GM12878 (cell line): ENCODE data around the gene CDHR4. TPM values are rescaled to one million over a fixed set of nuclear protein-coding genes. Genes with fewer than 3 reads are reported as not detected.

ENCODE experiments used
- ATAC-seq: fragments of 200-7000 bp; cut with Tn5 transposase; 3 replicates; pipeline ENCODE4 v1.9.1; 2020; ENCODE audit warnings: mild to moderate bottlenecking, moderate library complexity
- BruUV-seq: library from RNA; stranded (reverse); fragments of 400-500 nt; replicated peaks from 2 replicates; lab custom pipeline; 2021; lab: Mats Ljungman, UMichigan
- CTCF ChIA-PET: fragments of 300-600 bp; sonication (Branson Sonifier 250); formaldehyde crosslinking; extraction: SDS; loops from one replicate; lab custom pipeline; 2021; ENCODE audit warnings: inconsistent platforms; lab: Yijun Ruan, JAX
- POLR2A ChIA-PET: fragments of 350-600 bp; formaldehyde crosslinking; extraction: SDS; loops from one replicate; lab custom pipeline; 2021; ENCODE audit warnings: inconsistent platforms; lab: Charles Lee
- RAD21 ChIA-PET: fragments of 300-600 bp; sonication (Branson Sonifier 250); formaldehyde crosslinking; loops from one replicate; lab custom pipeline; 2023; ENCODE audit warnings: antibody characterized with exemption; ENCODE audit not compliant: unreplicated experiment; lab: Charles Lee
- SMC1A ChIA-PET: fragments of 300-600 bp; sonication (Branson Sonifier 250); formaldehyde crosslinking; loops from one replicate; lab custom pipeline; 2023; ENCODE audit not compliant: unreplicated experiment, uncharacterized antibody; lab: Charles Lee
- DNase-seq: peaks from one replicate; pipeline ENCODE4 v3.0.0-alpha.2; 2011; ENCODE audit warnings: low read depth, low spot score
- FAIRE-seq: peaks from 3 replicates; lab custom pipeline; 2011; peaks lifted over from hg19 to GRCh38; lab: Jason Lieb, UNC
- H2AFZ ChIP-seq: 2 replicates; pipeline ENCODE4 v1.6.0; 2011; ENCODE audit warnings: low read depth, low read length, control low read depth; ENCODE audit not compliant: control insufficient read depth
- H3K27ac ChIP-seq: 2 replicates; pipeline ENCODE4 v1.5.1; 2011; ENCODE audit warnings: control low read depth; ENCODE audit not compliant: control insufficient read depth, insufficient read depth
- H3K27me3 ChIP-seq, 2 experiments: replicated peaks in 1 of 2; 2 replicates each; pipeline versions ENCODE4 v1.6.0 to v1.6.1; 2011; ENCODE audit warnings: low read length in 1 of 2; ENCODE audit not compliant: control insufficient read depth in 2 of 2, insufficient read depth in 2 of 2
- H3K36me3 ChIP-seq, 2 experiments: 2 replicates each; pipeline ENCODE4 v1.5.1; 2011; ENCODE audit warnings: low read length in 1 of 2; ENCODE audit not compliant: control insufficient read depth in 2 of 2, insufficient read depth in 2 of 2
- H3K4me1 ChIP-seq: 2 replicates; pipeline ENCODE4 v1.6.1; 2011; ENCODE audit warnings: mild to moderate bottlenecking, low read length, moderate library complexity, mixed read lengths; ENCODE audit not compliant: control insufficient read depth, insufficient read depth
- H3K4me2 ChIP-seq: 2 replicates; pipeline ENCODE4 v1.6.0; 2011; ENCODE audit warnings: control low read depth; ENCODE audit not compliant: control insufficient read depth, insufficient read depth
- H3K4me3 ChIP-seq: fragments of 200-600 bp; sonication (generic); 2 replicates; pipeline ENCODE4 v1.5.1; 2016
- H3K79me2 ChIP-seq: 2 replicates; pipeline ENCODE4 v1.6.0; 2011; ENCODE audit warnings: low read length; ENCODE audit not compliant: control insufficient read depth, insufficient read depth
- H3K9ac ChIP-seq: 2 replicates; pipeline ENCODE4 v1.8.0; 2011; ENCODE audit warnings: low read length, control low read depth, mixed read lengths; ENCODE audit not compliant: control insufficient read depth, insufficient read depth
- H3K9me3 ChIP-seq: replicated peaks from 3 replicates; pipeline ENCODE4 v1.5.1; 2011; ENCODE audit warnings: mild to moderate bottlenecking, low read length; ENCODE audit not compliant: control insufficient read depth, insufficient read depth
- H4K20me1 ChIP-seq: 2 replicates; pipeline ENCODE4 v1.6.0; 2011; ENCODE audit not compliant: control insufficient read depth, insufficient read depth
- ATF7 ChIP-seq: fragments of 450-650 bp; IDR thresholded peaks from 2 replicates; pipeline ENCODE4 v1.6.1; 2016; ENCODE audit warnings: low read depth, mild to moderate bottlenecking
- EED ChIP-seq: sonication (generic); IDR thresholded peaks from 2 replicates; pipeline ENCODE4 v1.6.1; 2016; ENCODE audit warnings: antibody characterized with exemption, low read depth
- MEF2B ChIP-seq: fragments of 450-650 bp; IDR thresholded peaks from 2 replicates; pipeline ENCODE4 v1.6.1; 2018; ENCODE audit warnings: mild to moderate bottlenecking, moderate library complexity; ENCODE audit not compliant: partially characterized antibody, poor library complexity, severe bottlenecking
- NR2C2 ChIP-seq: IDR thresholded peaks from 2 replicates; pipeline ENCODE4 v1.6.1; 2011; ENCODE audit warnings: borderline replicate concordance, low read depth; ENCODE audit not compliant: control insufficient read depth, insufficient read length
- RB1 ChIP-seq: fragments of 450-650 bp; formaldehyde crosslinking; IDR thresholded peaks from 2 replicates; pipeline ENCODE4 v1.6.1; 2017; ENCODE audit warnings: mild to moderate bottlenecking, borderline replicate concordance
- SMARCA5 ChIP-seq: fragments of 450-650 bp; IDR thresholded peaks from 2 replicates; pipeline ENCODE4 v1.6.1; 2017; ENCODE audit warnings: mild to moderate bottlenecking
- SUZ12 ChIP-seq: fragments of 200-600 bp; sonication (generic); IDR thresholded peaks from one replicate; pipeline ENCODE4 v1.6.1; 2018; ENCODE audit warnings: antibody characterized with exemption, mild to moderate bottlenecking; ENCODE audit not compliant: unreplicated experiment
- TCF3 ChIP-seq: IDR thresholded peaks from 2 replicates; pipeline ENCODE4 v1.6.1; 2012; ENCODE audit warnings: low read depth, mild to moderate bottlenecking, low read length, borderline replicate concordance; ENCODE audit not compliant: insufficient read depth
- YBX1 ChIP-seq: fragments of 450-650 bp; IDR thresholded peaks from 2 replicates; pipeline ENCODE4 v1.6.1; 2016; ENCODE audit warnings: antibody characterized with exemption
- ZBTB4 ChIP-seq: fragments of 450-650 bp; formaldehyde crosslinking; IDR thresholded peaks from 2 replicates; pipeline ENCODE4 v1.4.0; 2022; ENCODE audit warnings: mild to moderate bottlenecking, moderate library complexity
- WGBS: methylation state at CpG from one replicate; pipeline ENCODE4 v1.1.6; 2016; ENCODE audit warnings: low lambda C conversion rate; ENCODE audit not compliant: insufficient replicate concordance, insufficient coverage; ENCODE audit errors: missing lambda C conversion rate; 5-methylcytosine and 5-hydroxymethylcytosine counted together
- in situ Hi-C: fragments of 300-500 bp; cut with MboI; formaldehyde crosslinking; loops from 9 replicates; pipeline ENCODE4 v1.14.3; 2018; ENCODE audit warnings: mixed read lengths
- intact Hi-C: fragments of 100-400 bp; cut with micrococcal nuclease; formaldehyde crosslinking; loops from one replicate; pipeline ENCODE4 v1.14.2; 2022; ENCODE audit not compliant: unreplicated experiment
- polyA plus RNA-seq, 11 experiments: library from polyadenylated mRNA; depleted of rRNA in 4 of 11; unstranded in 6 of 11; stranded (reverse) in 5 of 11; fragments of >200 nt; fragmentation: Nextera tagmentation in 4 of 11; fragmentation: Illumina TruSeq in 1 of 11; extraction: Ambion mirVana in 4 of 11; extraction: Trizol in 1 of 11; gene quantifications; 1 replicate in 1 of 11; 2 replicates in 10 of 11; pipeline versions ENCODE4 v1.2.1 to v1.2.3, GENCODE V29; 2011 to 2016; ENCODE audit warnings: inconsistent platforms in 2 of 11, missing spikeins in 2 of 11, low read depth in 1 of 11
- total RNA-seq, 4 experiments: library from RNA; depleted of rRNA in 3 of 4; stranded (reverse); fragments of >200 nt in 3 of 4; fragmentation: Illumina TruSeq in 1 of 4; extraction: Trizol in 1 of 4; gene quantifications; 2 replicates each; pipeline versions ENCODE4 v1.2.1 to v1.2.3, GENCODE V29; 2013 to 2021
- TF ChIP-seq, protein P1 (sequence below): fragments of 450-650 bp; formaldehyde crosslinking; IDR thresholded peaks from 2 replicates; pipeline ENCODE4 v1.4.0; 2020; ENCODE audit warnings: mild to moderate bottlenecking, moderate library complexity
- TF ChIP-seq, protein P2 (sequence below): fragments of 150-350 bp; IDR thresholded peaks from 2 replicates; pipeline ENCODE4 v1.6.1; 2014; ENCODE audit warnings: mild to moderate bottlenecking, low read depth, low read length
- TF ChIP-seq, protein P3 (sequence below): IDR thresholded peaks from 2 replicates; pipeline ENCODE4 v1.6.1; 2011; ENCODE audit warnings: mild to moderate bottlenecking, low read depth, low read length, moderate library complexity; ENCODE audit not compliant: insufficient replicate concordance
- TF ChIP-seq, protein P4 (sequence below): IDR thresholded peaks from 2 replicates; pipeline ENCODE4 v1.6.1; 2011; ENCODE audit warnings: low read depth, low read length, improper control_type of control experiment, borderline replicate concordance

Gene CDHR4
- total and polyA plus RNA-seq, 10 of the 15 experiments (the other 5 are each of a cell fraction or from before 2014, with no cell fraction given) = not detected

DNA sequence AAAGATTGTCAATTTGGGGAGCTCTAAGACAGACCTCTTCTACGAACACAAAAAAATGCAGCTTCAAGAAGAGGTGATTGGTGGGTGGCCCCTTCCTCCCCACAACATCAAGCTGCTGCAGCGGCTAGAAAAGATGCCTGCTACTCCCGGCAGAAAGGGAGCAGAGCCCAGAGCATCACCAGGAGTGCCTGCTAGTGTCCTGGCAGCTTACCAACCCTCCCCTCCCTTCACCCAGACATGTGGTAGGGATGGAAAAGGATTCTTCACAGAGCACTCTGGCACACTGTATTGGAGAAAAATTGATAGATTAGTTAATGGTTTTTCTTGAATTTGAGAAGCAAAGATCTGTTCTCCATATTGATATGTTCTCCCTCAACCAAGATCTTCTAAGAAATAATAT, 24.1 kb downstream of the CDHR4 start:
- FAIRE-seq (no peak), ATAC-seq (no peak), DNase-seq (no peak)
- no peaks in the 10 kb centered on the region for H3K9me3 ChIP-seq
- peaks cover 0 to 2% of the 10 kb centered on the region in 2 experiments; a peak in 1 of 4 replicates for H3K36me3 ChIP-seq
- no peaks in the 10 kb centered on the region for H3K27me3 ChIP-seq
- H3K9ac ChIP-seq = no peak overlapping the region
- no peaks in the 10 kb centered on the region for H4K20me1 ChIP-seq
- ChIA-PET CTCF (interaction anchor here (1.1 kb wide), 1 partner anchor 19 kb away, joined by 3 read pairs; no protein-coding TSS in a partner anchor), SMC1A (no interaction called here), POLR2A (no interaction called here), RAD21 (no interaction called here)
- H2AFZ ChIP-seq = no peak overlapping the region
- intact Hi-C loops = no loop called here
- no TSS peak for BruUV-seq
- WGBS = 85% methylated on average over 3 of the region's 3 CpGs
- no peak overlapping the region for H3K4me3 ChIP-seq
- peaks cover 15% of the 10 kb centered on the region for H3K79me2 ChIP-seq
- no peaks in the 10 kb centered on the region for H3K4me1 ChIP-seq
- in situ Hi-C loops = no loop called here
- H3K4me2 ChIP-seq = no peak overlapping the region
- H3K27ac ChIP-seq = no peak overlapping the region
- TF ChIP-seq, protein P1, sequence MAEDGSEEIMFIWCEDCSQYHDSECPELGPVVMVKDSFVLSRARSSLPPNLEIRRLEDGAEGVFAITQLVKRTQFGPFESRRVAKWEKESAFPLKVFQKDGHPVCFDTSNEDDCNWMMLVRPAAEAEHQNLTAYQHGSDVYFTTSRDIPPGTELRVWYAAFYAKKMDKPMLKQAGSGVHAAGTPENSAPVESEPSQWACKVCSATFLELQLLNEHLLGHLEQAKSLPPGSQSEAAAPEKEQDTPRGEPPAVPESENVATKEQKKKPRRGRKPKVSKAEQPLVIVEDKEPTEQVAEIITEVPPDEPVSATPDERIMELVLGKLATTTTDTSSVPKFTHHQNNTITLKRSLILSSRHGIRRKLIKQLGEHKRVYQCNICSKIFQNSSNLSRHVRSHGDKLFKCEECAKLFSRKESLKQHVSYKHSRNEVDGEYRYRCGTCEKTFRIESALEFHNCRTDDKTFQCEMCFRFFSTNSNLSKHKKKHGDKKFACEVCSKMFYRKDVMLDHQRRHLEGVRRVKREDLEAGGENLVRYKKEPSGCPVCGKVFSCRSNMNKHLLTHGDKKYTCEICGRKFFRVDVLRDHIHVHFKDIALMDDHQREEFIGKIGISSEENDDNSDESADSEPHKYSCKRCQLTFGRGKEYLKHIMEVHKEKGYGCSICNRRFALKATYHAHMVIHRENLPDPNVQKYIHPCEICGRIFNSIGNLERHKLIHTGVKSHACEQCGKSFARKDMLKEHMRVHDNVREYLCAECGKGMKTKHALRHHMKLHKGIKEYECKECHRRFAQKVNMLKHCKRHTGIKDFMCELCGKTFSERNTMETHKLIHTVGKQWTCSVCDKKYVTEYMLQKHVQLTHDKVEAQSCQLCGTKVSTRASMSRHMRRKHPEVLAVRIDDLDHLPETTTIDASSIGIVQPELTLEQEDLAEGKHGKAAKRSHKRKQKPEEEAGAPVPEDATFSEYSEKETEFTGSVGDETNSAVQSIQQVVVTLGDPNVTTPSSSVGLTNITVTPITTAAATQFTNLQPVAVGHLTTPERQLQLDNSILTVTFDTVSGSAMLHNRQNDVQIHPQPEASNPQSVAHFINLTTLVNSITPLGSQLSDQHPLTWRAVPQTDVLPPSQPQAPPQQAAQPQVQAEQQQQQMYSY (CRISPR knock-in tag) = no peak
- TF ChIP-seq TCF3 (no peak), SUZ12 (no peak), ATF7 (no peak), NR2C2 (no peak), YBX1 (no peak), EED (no peak), ZBTB4 (CRISPR knock-in tag) (no peak), MEF2B (no peak), RB1 (no peak), SMARCA5 (no peak)
- TF ChIP-seq, protein P2, sequence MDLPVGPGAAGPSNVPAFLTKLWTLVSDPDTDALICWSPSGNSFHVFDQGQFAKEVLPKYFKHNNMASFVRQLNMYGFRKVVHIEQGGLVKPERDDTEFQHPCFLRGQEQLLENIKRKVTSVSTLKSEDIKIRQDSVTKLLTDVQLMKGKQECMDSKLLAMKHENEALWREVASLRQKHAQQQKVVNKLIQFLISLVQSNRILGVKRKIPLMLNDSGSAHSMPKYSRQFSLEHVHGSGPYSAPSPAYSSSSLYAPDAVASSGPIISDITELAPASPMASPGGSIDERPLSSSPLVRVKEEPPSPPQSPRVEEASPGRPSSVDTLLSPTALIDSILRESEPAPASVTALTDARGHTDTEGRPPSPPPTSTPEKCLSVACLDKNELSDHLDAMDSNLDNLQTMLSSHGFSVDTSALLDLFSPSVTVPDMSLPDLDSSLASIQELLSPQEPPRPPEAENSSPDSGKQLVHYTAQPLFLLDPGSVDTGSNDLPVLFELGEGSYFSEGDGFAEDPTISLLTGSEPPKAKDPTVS = no peak
- TF ChIP-seq, protein P3, sequence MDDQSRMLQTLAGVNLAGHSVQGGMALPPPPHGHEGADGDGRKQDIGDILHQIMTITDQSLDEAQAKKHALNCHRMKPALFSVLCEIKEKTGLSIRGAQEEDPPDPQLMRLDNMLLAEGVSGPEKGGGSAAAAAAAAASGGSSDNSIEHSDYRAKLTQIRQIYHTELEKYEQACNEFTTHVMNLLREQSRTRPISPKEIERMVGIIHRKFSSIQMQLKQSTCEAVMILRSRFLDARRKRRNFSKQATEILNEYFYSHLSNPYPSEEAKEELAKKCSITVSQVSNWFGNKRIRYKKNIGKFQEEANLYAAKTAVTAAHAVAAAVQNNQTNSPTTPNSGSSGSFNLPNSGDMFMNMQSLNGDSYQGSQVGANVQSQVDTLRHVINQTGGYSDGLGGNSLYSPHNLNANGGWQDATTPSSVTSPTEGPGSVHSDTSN = no peak
- TF ChIP-seq, protein P4, sequence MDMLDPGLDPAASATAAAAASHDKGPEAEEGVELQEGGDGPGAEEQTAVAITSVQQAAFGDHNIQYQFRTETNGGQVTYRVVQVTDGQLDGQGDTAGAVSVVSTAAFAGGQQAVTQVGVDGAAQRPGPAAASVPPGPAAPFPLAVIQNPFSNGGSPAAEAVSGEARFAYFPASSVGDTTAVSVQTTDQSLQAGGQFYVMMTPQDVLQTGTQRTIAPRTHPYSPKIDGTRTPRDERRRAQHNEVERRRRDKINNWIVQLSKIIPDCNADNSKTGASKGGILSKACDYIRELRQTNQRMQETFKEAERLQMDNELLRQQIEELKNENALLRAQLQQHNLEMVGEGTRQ = no peak
